ENCODE measurements around the gene ATP1A3. TPM values are rescaled to one million over a fixed set of nuclear protein-coding genes. Genes with fewer than 3 reads are reported as not detected.

ATP1A3 gene
- total and polyA plus RNA-seq, 2 donors (not counting 1 experiment from before 2014, with no cell fraction given), result 1.2 to 3.8 TPM

- DNase-seq (no peak), ATAC-seq (ENCODE audit: low read depth) (no peak)
- Histone ChIP-seq H4K20me1 (ENCODE audit: control insufficient read depth, insufficient read depth, low read length, poor library complexity, severe bottlenecking) (no peaks in the 10 kb centered on the region), H3K27ac (ENCODE audit: low read length in 2 of 2) (no peak overlapping the region), H2AFZ (ENCODE audit: insufficient read depth, low read depth, low read length, poor library complexity, severe bottlenecking) (no peak overlapping the region), H3K4me1 (ENCODE audit: control insufficient read depth in 2 of 2, insufficient read depth in 2 of 2, low read length in 2 of 2) (no peaks in the 10 kb centered on the region), H3K79me2 (ENCODE audit: control insufficient read depth, insufficient read depth, low read length) (no peaks in the 10 kb centered on the region), H3K27me3 (replicated peaks in 1 of 4; ENCODE audit: control extremely low read depth in 1 of 4, control insufficient read depth in 3 of 4, insufficient read depth in 4 of 4, low read length in 3 of 4) (no peaks in the 10 kb centered on the region), H3K4me2 (replicated peaks; ENCODE audit: low read depth, low read length, poor library complexity, severe bottlenecking) (no peak overlapping the region), H3K4me3 (ENCODE audit: control extremely low read depth in 1 of 5, extremely low read depth in 1 of 5, insufficient read depth in 1 of 5, low read depth in 2 of 5, low read length in 4 of 5) (no peak overlapping the region), H3K9ac (ENCODE audit: low read length) (no peak overlapping the region), H3K9me3 (ENCODE audit: control extremely low read depth in 1 of 3, control insufficient read depth in 2 of 3, insufficient read depth in 1 of 3, low read length in 2 of 3) (no peaks in the 10 kb centered on the region), H3K36me3 (replicated peaks in 1 of 2; ENCODE audit: control extremely low read depth in 1 of 2, control insufficient read depth in 1 of 2, extremely low read depth in 1 of 2, insufficient read depth in 2 of 2, low read length in 1 of 2) (no peaks in the 10 kb centered on the region)
- ChIA-PET CTCF (no interaction called here), POLR2A (no interaction called here)
- no peak for TF ChIP-seq EZH2 (IDR thresholded peaks at IDR 0.05; ENCODE audit: borderline replicate concordance, insufficient read depth, low read depth, low read length, poor library complexity, severe bottlenecking)
- TF ChIP-seq CTCF (IDR thresholded peaks at IDR 0.05), result no peak
- no peaks in the 10 kb centered on the region for H3K4me1 Mint-ChIP-seq
- intact Hi-C loops (cut with micrococcal nuclease), result no loop called here
- no peaks in the 10 kb centered on the region for H3K9me3 Mint-ChIP-seq (ENCODE audit: insufficient read depth)
- peaks cover 6% of the 10 kb centered on the region for H3K27me3 Mint-ChIP-seq
- H3K4me3 Mint-ChIP-seq, result no peak overlapping the region
- WGBS (ENCODE audit: insufficient coverage), result 54% methylated on average over 25 of the region's 26 CpGs
- no peak overlapping the region for H3K27ac Mint-ChIP-seq
Observed at GRCh38 chr19:41967054-41967783, 26.8 kb downstream of the ATP1A3 start.

- no peak for DNase-seq
- Mint-ChIP-seq H3K4me3 (no peak overlapping the region), H3K27ac (no peak overlapping the region), H3K4me1 (no peaks in the 10 kb centered on the region), H3K27me3 (peaks cover 6% of the 10 kb centered on the region), H3K9me3 (ENCODE audit: insufficient read depth) (no peaks in the 10 kb centered on the region)
- no peak overlapping the region for H3K4me2 ChIP-seq (replicated peaks; ENCODE audit: low read depth, low read length, poor library complexity, severe bottlenecking)
- no peak overlapping the region for H2AFZ ChIP-seq (ENCODE audit: insufficient read depth, low read depth, low read length, poor library complexity, severe bottlenecking)
- no peaks in the 10 kb centered on the region for H3K9me3 ChIP-seq (ENCODE audit: control extremely low read depth in 1 of 3, control insufficient read depth in 2 of 3, insufficient read depth in 1 of 3, low read length in 2 of 3)
- no peak for ATAC-seq (ENCODE audit: low read depth)
- H3K27ac ChIP-seq (ENCODE audit: low read length in 2 of 2), result no peak overlapping the region
- WGBS (ENCODE audit: insufficient coverage), result 98% methylated on average over 5 of the region's 5 CpGs
- H3K4me1 ChIP-seq (ENCODE audit: control insufficient read depth in 2 of 2, insufficient read depth in 2 of 2, low read length in 2 of 2), result no peaks in the 10 kb centered on the region
- H4K20me1 ChIP-seq (ENCODE audit: control insufficient read depth, insufficient read depth, low read length, poor library complexity, severe bottlenecking), result no peaks in the 10 kb centered on the region
- CTCF ChIA-PET, result interaction anchor here (0.7 kb wide), 1 partner anchor 35 kb away, joined by 5 read pairs; no protein-coding TSS in a partner anchor
- H3K9ac ChIP-seq (ENCODE audit: low read length), result no peak overlapping the region
- no peaks in the 10 kb centered on the region for H3K36me3 ChIP-seq (replicated peaks in 1 of 2; ENCODE audit: control extremely low read depth in 1 of 2, control insufficient read depth in 1 of 2, extremely low read depth in 1 of 2, insufficient read depth in 2 of 2, low read length in 1 of 2)
- TF ChIP-seq EZH2 (IDR thresholded peaks at IDR 0.05; ENCODE audit: borderline replicate concordance, insufficient read depth, low read depth, low read length, poor library complexity, severe bottlenecking) (no peak), CTCF (IDR thresholded peaks at IDR 0.05) (no peak)
- intact Hi-C loops (cut with micrococcal nuclease), result no loop called here
- H3K79me2 ChIP-seq (ENCODE audit: control insufficient read depth, insufficient read depth, low read length), result no peaks in the 10 kb centered on the region
- no peak overlapping the region for H3K4me3 ChIP-seq (ENCODE audit: control extremely low read depth in 1 of 5, extremely low read depth in 1 of 5, insufficient read depth in 1 of 5, low read depth in 2 of 5, low read length in 4 of 5)
- POLR2A ChIA-PET, result interaction anchor here (0.6 kb wide), 1 partner anchor 15 kb away, joined by 3 read pairs; no protein-coding TSS in a partner anchor
- H3K27me3 ChIP-seq (replicated peaks in 1 of 4; ENCODE audit: control extremely low read depth in 1 of 4, control insufficient read depth in 3 of 4, insufficient read depth in 4 of 4, low read length in 3 of 4), result no peaks in the 10 kb centered on the region
Observed at GRCh38 chr19:41965106-41965505, 28.9 kb downstream of the ATP1A3 start.

Measured in B cell (primary cell).